C4-2B (cell line): Measurements from ENCODE around the gene SLC38A2.

Experiments used
- CTCF ChIP-seq: fragments of 450-650 bp; conservative IDR thresholded peaks from 2 replicates; pipeline ENCODE4 v1.5.1; 2017; ENCODE audit warnings: mild to moderate bottlenecking
- ZFX ChIP-seq: fragments of 450-650 bp; IDR thresholded peaks from 2 replicates; pipeline ENCODE4 v1.6.1; 2017

- TF ChIP-seq CTCF (no peak), ZFX (no peak)
These were observed 29.3 kb downstream of the SLC38A2 start for GRCh38 chr12:46343118-46343852.
